ENCODE results near the gene MORN1.

MORN1 gene

GRCh38 chr1:2375923-2376260 lies 15.5 kb downstream of the MORN1 start:
- DNase-seq (ENCODE audit: low read depth in 4 of 4, low spot score in 1 of 4) = no peak

- no peak for DNase-seq (ENCODE audit: low read depth in 4 of 4, low spot score in 1 of 4)
Observed at GRCh38 chr1:2375246-2375922, 16.0 kb downstream of the MORN1 start.

- no peak for DNase-seq (ENCODE audit: low read depth in 4 of 4, low spot score in 1 of 4)
Observed at GRCh38 chr1:2374252-2375155, 16.9 kb downstream of the MORN1 start.

- DNase-seq (ENCODE audit: low read depth in 4 of 4, low spot score in 1 of 4) = no peak
Observed at GRCh38 chr1:2373551-2374251, 17.7 kb downstream of the MORN1 start.

GRCh38 chr1:2372551-2373490 lies 18.5 kb downstream of the MORN1 start:
- no peak for DNase-seq (ENCODE audit: low read depth in 4 of 4, low spot score in 1 of 4)

GRCh38 chr1:2368053-2368744 lies 23.2 kb downstream of the MORN1 start:
- DNase-seq (ENCODE audit: low read depth in 4 of 4, low spot score in 1 of 4) = no peak

GRCh38 chr1:2363847-2364513 lies 27.4 kb downstream of the MORN1 start:
- DNase-seq (ENCODE audit: low read depth in 4 of 4, low spot score in 1 of 4) = no peak

- no peak for DNase-seq (ENCODE audit: low read depth in 4 of 4, low spot score in 1 of 4)
Observed at GRCh38 chr1:2360588-2361364, 30.6 kb downstream of the MORN1 start.

GRCh38 chr1:2358651-2359640 lies 32.4 kb downstream of the MORN1 start:
- DNase-seq (ENCODE audit: low read depth in 4 of 4, low spot score in 1 of 4) = no peak

GRCh38 chr1:2358072-2358471 lies 33.3 kb downstream of the MORN1 start:
- DNase-seq (ENCODE audit: low read depth in 4 of 4, low spot score in 1 of 4) = no peak

- DNase-seq (ENCODE audit: low read depth in 4 of 4, low spot score in 1 of 4) = no peak
Observed at GRCh38 chr1:2356911-2357845, 34.2 kb downstream of the MORN1 start.

- DNase-seq (ENCODE audit: low read depth in 4 of 4, low spot score in 1 of 4) = no peak
Observed at GRCh38 chr1:2356401-2356800, 35.0 kb downstream of the MORN1 start.

GRCh38 chr1:2355373-2356261 lies 35.7 kb downstream of the MORN1 start:
- DNase-seq (ENCODE audit: low read depth in 4 of 4, low spot score in 1 of 4) = no peak

- no peak for DNase-seq (ENCODE audit: low read depth in 4 of 4, low spot score in 1 of 4)
Observed at GRCh38 chr1:2354511-2355372, 36.6 kb downstream of the MORN1 start.

Measured in stimulated activated CD4-positive, alpha-beta T cell treated with anti-CD3 and anti-CD28 coated beads, Interleukin-1b, Interleukin-23, amount 100 ng/mL, for 24 hours (primary cell).